ENCODE measurements around the gene DCHS2.

DCHS2 gene

DNA sequence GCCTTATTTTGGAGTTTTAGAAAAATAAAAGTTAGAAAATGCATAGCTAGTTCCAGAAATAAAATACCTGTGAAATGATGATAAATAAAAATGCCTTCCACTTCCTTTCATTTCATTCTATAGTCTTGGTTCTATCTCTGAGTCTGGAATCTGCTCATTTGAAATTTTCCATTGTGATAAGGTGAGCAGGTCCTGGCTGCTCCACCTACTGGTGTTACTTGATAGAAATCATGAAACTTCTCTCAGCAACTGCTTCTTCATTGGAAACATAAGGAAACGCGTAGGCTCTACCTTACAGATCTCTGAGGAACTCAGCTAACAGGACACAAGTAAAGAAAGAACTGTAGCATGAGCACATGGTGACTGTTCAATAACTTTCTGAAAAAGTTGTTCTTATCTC, 141.8 kb downstream of the DCHS2 start:
- Mint-ChIP-seq H3K4me3 (no peak overlapping the region), H3K9me3 (no peaks in the 10 kb centered on the region)

DNA sequence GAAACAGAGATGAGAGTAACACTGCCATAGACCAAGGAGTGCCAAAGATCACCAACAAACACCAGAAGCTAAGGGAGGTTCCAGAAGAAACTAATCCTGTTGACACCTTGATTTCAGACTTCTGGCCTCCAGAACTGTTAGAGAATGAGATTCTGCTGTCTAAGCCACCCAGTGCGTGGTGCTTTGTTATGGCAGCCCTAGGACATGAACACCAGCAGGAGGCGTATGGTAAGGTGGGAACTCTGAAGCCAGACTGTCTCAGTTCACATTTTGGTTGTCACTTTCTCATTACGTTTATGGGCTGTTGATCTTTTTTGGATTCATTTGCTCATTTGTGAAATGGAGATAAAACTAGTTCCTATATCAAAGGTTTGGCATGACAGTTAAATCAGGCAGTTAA, 142.9 kb downstream of the DCHS2 start:
- Mint-ChIP-seq H3K9me3 (no peaks in the 10 kb centered on the region), H3K4me1 (no peaks in the 10 kb centered on the region), H3K27me3 (ENCODE audit: low read depth) (no peaks in the 10 kb centered on the region), H3K36me3 (ENCODE audit: low read depth) (no peaks in the 10 kb centered on the region), H3K4me3 (no peak overlapping the region), H3K27ac (no peak overlapping the region)
- TF ChIP-seq CTCF (IDR thresholded peaks at IDR 0.05; ENCODE audit: unreplicated experiment in 3 of 3), result no peak

More for the DNA sequence above, 141.8 kb downstream of the DCHS2 start:
- no peaks in the 10 kb centered on the region for H3K36me3 Mint-ChIP-seq (ENCODE audit: low read depth)
- no peak overlapping the region for H3K27ac Mint-ChIP-seq
- no peaks in the 10 kb centered on the region for H3K4me1 Mint-ChIP-seq
- no peaks in the 10 kb centered on the region for H3K27me3 Mint-ChIP-seq (ENCODE audit: low read depth)
- peak; percentile 28 to 53 (median 48) for TF ChIP-seq CTCF (IDR thresholded peaks at IDR 0.05; ENCODE audit: unreplicated experiment in 3 of 3)

- Mint-ChIP-seq H3K27ac (no peak overlapping the region), H3K4me3 (no peak overlapping the region), H3K36me3 (ENCODE audit: low read depth) (no peaks in the 10 kb centered on the region), H3K4me1 (no peaks in the 10 kb centered on the region), H3K9me3 (no peaks in the 10 kb centered on the region), H3K27me3 (ENCODE audit: low read depth) (no peaks in the 10 kb centered on the region)
- no peak for TF ChIP-seq CTCF (IDR thresholded peaks at IDR 0.05; ENCODE audit: unreplicated experiment in 3 of 3)
Measured at GRCh38 chr4:154345359-154345758, 146.2 kb downstream of the DCHS2 start.

- H3K4me3 Mint-ChIP-seq, result no peak overlapping the region
- H3K27ac Mint-ChIP-seq, result no peak overlapping the region
- H3K9me3 Mint-ChIP-seq, result no peaks in the 10 kb centered on the region
- TF ChIP-seq CTCF (IDR thresholded peaks at IDR 0.05; ENCODE audit: unreplicated experiment in 3 of 3), result no peak
- no peaks in the 10 kb centered on the region for H3K27me3 Mint-ChIP-seq (ENCODE audit: low read depth)
- no peaks in the 10 kb centered on the region for H3K4me1 Mint-ChIP-seq
- H3K36me3 Mint-ChIP-seq (ENCODE audit: low read depth), result no peaks in the 10 kb centered on the region
Measured at GRCh38 chr4:154344686-154345085, 146.9 kb downstream of the DCHS2 start.

DNA sequence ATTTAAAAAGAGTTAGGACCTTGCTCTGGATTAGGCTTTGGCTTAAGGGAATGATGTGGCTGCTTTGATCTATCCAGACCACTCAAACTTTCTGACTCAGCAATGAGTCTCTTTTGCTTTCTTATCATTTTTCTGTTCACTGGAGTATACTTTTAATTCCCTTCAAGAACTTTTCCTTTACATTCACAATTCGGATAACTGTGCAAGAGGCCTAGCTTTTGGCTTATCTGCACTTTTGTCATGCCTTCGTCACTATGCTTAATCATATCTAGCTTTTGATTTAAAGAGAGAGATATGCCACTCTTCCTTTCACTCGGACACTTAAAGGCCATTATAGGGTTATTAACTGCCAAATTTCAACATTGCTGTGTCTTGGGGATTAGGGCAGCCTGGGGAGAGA, 147.9 kb downstream of the DCHS2 start:
- Mint-ChIP-seq H3K4me3 (no peak overlapping the region), H3K36me3 (ENCODE audit: low read depth) (no peaks in the 10 kb centered on the region), H3K4me1 (no peaks in the 10 kb centered on the region), H3K9me3 (no peaks in the 10 kb centered on the region), H3K27me3 (ENCODE audit: low read depth) (no peaks in the 10 kb centered on the region), H3K27ac (no peak overlapping the region)
- no peak for TF ChIP-seq CTCF (IDR thresholded peaks at IDR 0.05; ENCODE audit: unreplicated experiment in 3 of 3)

DNA sequence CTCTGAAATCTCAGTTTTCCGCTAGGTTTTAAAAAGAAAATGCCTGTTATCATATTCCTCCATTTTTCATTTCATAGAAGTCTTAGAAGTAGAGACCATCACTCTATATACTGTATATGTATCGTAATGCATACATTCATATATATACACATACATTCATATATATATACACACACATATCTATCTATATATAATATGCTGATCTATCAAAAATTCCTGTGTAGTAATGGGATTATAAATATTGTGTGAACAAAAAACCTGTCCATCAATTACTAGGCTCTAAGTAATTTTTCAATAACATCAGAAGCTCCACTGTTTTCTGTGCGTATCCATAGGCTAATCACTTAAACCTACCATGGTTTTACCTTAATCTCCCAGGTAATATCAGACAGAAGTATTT, 150.2 kb downstream of the DCHS2 start:
- no peak overlapping the region for H3K4me3 Mint-ChIP-seq
- no peak overlapping the region for H3K27ac Mint-ChIP-seq
- H3K36me3 Mint-ChIP-seq (ENCODE audit: low read depth), result no peaks in the 10 kb centered on the region
- H3K4me1 Mint-ChIP-seq, result no peaks in the 10 kb centered on the region
- no peaks in the 10 kb centered on the region for H3K27me3 Mint-ChIP-seq (ENCODE audit: low read depth)
- no peak for TF ChIP-seq CTCF (IDR thresholded peaks at IDR 0.05; ENCODE audit: unreplicated experiment in 3 of 3)
- H3K9me3 Mint-ChIP-seq, result no peaks in the 10 kb centered on the region

All from nephron (organoid).